Thyroid gland (tissue), 4 donors: ENCODE results near the gene PACS2.

Experiments
- CTCF ChIP-seq, 6 experiments: fragments of 200-600 bp in 3 of 6; fragments of 450-650 bp in 3 of 6; sonication (generic) in 3 of 6; IDR thresholded peaks; one replicate each; pipeline ENCODE4 v1.5.1; 2016 to 2019; ENCODE audit warnings: antibody characterized with exemption in 6 of 6, mild to moderate bottlenecking in 2 of 6, inconsistent platforms in 1 of 6, moderate library complexity in 1 of 6
- POLR2A ChIP-seq, 2 donors: fragments of 450-650 bp; IDR thresholded peaks; one replicate each; pipeline ENCODE4 v1.6.1; 2017; ENCODE audit warnings: antibody characterized with exemption in 2 of 2, mild to moderate bottlenecking in 2 of 2, moderate library complexity in 1 of 2

DNA sequence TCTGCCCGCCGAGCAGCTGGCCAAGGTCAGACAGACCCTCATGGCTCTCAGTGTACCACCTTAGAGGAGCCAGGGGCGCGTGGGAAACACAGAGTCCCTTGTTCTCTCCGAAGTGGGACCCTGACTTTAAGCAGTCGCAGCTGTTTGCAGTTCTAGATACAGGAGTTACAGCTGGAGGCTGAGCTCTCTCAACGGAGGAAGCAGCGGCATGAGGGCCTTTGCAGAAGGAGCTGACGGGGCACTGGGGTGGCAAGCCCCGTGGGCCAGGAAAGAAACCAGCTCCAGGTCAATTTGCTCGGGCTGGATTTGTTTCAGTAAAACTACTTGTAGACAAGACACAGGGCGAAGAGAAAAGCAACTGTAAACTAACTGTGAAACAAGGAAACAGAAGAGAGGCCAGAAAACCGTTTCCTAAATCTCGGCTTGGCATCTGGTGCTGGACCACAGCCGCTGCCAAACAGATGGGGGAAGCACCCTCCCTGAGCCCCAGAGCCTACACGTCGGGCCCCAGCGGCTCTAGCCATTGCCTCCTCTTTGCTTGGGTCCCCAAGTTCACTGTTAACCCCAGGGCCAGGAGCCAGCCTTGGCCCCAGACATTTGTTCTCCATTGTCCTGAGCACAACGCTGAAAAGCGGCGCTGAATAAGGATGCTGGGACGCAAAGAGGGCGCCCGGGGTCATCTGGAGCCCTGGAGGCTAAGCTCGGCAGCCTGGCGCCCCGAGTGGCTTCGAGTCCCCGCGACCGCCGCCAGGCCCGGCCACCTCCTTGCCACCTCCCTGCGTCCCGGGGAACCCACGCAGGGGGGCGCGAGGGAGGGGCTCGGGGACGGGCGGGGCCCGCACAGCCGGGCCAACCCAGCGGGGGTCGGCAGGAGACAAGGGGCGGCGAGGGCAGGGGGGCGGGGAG, 914 bp upstream of the PACS2 start:
- no peak for TF ChIP-seq CTCF (IDR thresholded peaks at IDR 0.05)
- no peak for TF ChIP-seq POLR2A (IDR thresholded peaks at IDR 0.05)
